Ramos (cell line): ENCODE data around the gene TBC1D21.

Source experiments
- in situ Hi-C: fragments of 300-500 bp; cut with MboI; formaldehyde crosslinking; loops from one replicate; pipeline ENCODE4 v1.14.3; 2022; ENCODE audit warnings: low sequenced_read_pairs; ENCODE audit not compliant: unreplicated experiment

Gene TBC1D21

GRCh38 chr15:73905225-73905827 is 32.0 kb downstream of the TBC1D21 start:
- in situ Hi-C loops = no loop called here

DNA sequence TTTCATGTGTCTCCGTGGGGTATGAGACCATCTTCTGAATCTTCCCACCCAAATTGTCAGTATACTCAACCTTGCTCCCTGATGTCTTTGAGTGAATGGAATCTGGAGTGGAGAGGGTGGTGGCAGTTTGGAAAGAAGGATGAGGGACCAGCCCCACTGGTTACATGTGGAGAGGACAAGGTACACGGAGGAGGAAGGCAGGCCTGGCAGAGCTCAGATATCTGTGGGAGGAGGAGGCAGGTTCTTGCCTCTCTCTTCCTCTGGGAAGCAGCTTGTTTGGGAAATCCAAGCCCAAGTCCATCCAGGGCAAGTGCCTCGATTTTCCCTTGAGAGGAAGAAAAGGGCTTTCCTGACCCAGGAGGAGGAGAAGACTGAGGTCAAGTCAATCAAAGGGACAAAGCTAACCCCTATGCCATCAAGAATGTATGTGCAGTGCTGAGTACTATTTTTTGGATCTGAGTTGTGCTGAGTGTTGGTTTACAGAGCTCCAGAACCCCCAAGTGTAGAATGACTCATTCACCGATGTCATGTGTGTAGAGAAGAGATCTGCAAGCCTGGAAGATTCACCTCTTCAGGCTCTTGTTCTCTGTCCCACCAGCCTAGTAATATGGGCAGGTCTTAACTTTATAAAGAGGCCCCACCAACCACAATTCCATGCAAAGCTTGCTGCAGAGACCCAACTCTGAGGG is 33.1 kb downstream of the TBC1D21 start:
- in situ Hi-C loops = no loop called here

DNA sequence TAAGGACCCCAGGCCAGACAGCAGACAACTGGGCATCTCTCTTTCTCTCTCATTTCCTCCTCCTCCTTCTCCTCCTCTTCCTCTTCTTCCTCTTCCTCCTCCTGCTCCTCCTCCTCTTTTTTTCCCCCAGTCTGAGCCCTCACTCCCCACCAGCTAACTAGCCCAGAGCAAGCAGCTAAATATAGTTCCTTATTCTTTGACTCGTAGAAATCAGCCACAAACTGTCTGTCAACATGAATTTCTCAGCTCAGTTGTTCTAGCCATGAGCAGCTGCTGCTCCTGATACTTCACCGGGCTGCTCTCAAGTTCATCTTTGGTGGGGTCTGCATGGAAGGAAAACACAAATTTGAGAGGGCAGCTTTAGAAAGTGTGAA is 33.7 kb downstream of the TBC1D21 start:
- in situ Hi-C loops = no loop called here

DNA sequence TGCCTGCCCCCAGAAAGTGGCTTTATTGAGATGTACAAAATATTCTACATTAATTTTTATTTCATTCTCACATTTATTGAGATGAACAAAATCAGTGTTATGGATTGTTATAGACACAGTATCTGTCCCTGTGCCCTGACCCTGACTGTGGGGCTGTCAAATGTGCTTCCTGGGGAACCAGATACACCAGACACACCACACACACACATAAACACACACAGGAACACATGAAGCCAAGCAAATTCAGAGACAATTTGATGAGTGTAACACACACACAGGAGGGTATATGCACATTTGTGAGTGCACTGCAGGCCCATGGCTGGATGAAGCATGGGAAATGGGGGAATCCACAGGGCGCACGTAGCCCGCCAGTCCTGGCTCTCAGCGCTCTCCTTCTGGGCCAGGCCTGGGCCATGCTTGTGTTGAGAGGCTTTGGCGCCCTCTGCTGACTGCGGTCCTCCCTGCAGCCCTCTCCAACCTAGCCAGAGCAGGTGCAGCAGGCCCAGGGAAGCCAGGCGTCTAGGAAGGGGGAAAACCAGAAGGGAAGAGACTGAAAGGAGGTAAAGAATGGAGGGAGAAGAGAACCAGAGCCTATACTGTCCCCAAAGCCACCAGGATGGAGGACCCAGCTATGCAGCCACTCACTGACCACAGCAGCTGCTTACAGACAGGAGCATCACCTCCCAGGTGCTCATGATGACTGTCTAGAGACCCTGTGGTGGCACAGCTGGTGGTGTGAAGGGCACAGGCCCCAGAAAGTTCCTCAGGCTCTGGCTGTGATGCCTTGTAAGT is 34.9 kb downstream of the TBC1D21 start:
- in situ Hi-C loops = no loop called here

DNA sequence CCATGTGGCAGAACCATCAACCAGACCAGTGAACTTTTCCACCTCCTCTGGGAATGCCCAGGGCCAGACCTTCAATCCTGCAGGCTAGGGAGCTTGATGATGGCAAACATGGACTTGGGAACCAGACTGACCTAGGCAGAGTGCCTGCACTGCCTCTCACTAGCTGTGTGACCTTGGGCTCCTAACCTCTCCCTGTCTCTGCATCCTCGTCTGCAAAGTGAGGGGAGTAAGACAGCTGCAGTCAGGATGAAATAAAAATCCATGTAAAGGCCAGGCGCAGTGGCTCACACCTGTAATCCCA is 35.4 kb downstream of the TBC1D21 start:
- in situ Hi-C loops = no loop called here

GRCh38 chr15:73909651-73910050 is 36.3 kb downstream of the TBC1D21 start:
- in situ Hi-C loops = no loop called here

DNA sequence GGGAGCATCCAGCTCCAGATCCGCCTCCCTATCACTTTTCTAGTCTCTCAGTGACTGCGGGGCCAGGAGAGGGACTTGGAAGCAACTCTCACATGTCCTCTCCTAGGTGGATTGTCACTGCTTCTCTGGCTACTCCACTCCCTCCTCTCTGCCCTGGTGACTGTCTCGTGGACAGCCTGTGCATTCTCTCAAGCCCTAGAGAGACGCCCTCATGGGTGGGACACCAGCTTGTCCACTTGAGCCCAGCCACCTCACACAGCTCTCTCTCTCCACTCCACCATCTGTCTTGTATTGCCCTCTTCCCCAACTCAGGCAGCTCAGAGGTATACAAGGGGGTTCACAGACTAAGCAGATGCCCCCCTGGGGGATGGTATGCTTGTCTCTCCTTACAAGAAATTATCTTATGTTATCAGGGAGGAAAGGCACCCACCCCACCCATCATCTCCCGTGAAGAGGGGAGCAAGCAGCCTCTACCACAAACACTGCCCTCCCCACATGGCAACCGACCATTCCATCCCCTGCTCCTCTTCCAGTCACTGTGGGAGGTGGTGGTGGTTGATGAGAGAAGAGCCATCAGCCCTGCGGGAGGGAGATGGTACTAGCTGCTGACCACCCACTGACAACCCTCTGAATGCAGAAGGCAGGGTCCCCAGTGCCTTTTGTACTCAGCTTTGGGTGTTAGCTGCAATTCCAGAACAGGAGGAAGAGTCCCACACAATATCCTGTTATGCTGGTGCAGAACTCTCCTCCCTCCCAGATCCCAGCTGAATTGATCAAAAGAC is 37.3 kb downstream of the TBC1D21 start:
- in situ Hi-C loops = no loop called here

- in situ Hi-C loops = no loop called here
Observed at GRCh38 chr15:73912030-73912596, 38.7 kb downstream of the TBC1D21 start.

GRCh38 chr15:73914145-73914544 is 40.8 kb downstream of the TBC1D21 start:
- in situ Hi-C loops = no loop called here

- in situ Hi-C loops = no loop called here
Observed at GRCh38 chr15:73915082-73915481, 41.7 kb downstream of the TBC1D21 start.

DNA sequence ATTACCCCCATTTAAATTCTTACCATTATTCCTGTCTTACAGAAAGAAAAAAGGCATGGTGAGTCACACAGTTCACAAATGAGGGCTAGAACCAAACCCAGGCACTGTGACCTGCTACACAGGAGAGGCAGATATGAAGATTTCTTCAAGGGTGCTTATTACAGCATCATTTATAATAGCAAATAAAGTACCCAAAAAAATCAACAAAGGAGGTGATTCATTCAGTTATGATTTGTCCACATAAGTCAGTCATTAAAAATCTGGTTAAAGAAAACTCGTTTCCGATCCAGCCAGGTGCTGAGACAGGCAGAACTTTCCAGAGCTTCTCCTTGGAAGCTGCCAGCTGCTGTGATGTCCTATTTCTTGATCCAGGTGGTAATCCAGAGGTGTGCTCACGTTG is 45.4 kb downstream of the TBC1D21 start:
- in situ Hi-C loops = no loop called here

DNA sequence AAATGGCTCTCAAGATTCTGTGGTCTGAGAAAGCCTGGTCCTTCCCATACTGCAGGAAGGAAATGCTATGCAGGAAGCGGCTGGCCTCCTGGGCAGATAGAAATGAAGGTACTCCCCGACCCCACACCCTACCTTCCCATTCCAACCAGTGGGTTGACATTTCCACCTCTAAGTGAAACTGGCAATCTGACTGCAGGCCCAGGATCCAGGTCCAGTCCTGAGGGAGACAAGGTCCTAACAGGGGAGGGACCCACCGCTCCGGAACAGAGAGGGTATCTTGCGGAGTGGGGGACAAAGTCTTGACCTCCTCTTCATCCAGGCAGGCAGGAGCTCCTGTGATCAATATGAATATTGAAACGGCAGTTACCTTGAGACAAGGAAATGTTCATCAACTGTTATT is 46.3 kb downstream of the TBC1D21 start:
- in situ Hi-C loops = no loop called here

DNA sequence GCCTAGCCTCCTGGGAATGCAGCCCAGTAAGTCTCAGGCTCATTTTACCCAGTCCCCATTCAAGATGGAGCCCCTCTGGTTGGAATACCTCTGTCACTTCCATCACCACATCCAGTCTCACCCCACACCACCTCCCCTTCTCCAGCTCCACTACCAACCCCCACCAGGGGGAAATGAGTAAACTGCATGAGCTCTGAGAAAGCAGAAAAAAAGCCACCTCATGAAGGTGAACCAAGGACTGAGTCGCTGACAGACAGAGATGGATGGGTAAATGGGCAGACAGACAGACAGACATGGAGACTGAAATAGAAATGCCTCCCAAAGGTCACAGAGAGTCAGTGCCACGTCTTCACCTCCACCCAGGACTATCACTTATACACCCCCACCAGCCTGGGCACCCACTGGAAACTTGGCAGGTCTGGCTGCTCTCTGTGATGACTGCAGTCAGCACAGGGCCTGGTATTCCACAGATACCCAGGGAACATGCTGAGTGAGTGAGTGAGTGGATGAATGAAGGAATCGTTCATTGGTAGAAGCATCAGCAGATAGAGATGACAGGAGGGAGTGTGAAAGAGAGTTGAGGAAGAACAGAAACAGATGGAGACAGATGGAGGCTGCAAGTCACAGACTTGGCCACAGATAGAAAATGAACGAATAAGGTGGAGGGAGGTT is 48.0 kb downstream of the TBC1D21 start:
- in situ Hi-C loops = no loop called here

- in situ Hi-C loops = no loop called here
Observed at GRCh38 chr15:73922186-73923151, 49.1 kb downstream of the TBC1D21 start.

DNA sequence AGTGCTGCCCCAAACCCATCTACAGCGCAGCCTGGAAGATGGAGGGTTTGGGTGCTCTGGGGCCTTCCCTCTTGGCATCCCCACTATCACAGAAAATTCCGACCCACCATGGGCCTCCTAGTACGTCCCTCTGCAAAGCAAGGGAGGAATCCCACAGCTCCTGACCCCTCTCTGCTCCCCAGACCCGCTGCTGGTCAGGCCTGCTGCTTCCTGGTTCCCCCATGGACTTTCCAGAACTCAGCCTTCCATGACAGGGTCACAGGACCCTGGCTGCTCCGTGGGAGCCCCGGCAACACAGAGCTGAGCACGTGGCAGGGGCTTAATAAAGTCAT is 49.8 kb downstream of the TBC1D21 start:
- in situ Hi-C loops = no loop called here

DNA sequence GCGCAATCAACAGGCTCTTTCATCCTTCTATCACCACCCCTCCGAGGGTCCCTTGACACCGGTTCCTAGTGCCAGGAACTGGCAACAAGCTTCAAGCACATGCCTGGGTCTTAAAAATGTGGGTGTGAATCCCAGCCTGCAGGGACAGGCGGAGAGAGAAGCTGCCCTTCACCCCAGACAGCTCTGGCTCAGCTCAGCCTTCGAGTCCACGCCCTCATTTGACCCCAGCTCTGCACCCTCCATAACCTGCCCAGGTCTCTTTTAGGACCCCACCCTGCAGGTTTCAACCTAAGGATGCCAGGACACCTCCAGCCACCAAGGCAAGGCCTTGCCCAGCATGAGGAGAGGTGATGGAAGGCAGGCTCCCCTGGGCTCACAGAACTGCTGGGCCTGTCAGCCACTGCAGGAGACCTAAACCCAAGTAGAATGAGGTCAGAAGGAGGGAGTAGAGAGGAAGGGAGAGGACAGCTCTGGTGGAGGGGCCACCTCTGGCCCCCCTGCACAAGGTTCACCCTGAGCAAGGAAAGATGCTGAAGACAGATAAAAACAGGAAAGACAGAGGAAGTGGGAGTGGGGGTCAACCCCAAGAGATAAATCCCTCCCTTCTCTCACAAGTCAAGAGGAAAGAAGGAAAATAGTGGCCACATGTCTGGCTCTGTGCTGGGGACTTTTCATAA is 50.3 kb downstream of the TBC1D21 start:
- in situ Hi-C loops = no loop called here

GRCh38 chr15:73924171-73924921 is 51.0 kb downstream of the TBC1D21 start:
- in situ Hi-C loops = no loop called here

DNA sequence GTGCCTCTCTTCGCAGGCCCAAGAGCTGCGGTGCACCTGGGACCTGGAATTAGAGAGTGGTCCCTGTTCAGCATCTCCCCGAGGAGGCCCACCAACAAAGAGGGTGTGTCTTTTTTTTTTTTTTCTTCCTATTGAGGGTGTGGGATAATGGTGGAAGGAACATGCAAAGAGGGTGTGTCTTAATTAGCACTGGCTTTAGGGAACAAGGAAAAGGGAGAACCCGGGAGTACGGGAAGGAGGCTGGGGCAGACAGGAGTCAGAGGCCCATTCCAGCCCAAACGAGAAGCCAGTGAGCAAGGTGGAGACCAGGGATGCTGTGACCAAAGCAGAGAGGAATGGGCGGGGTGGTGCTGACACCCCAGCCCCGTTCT is 52.5 kb downstream of the TBC1D21 start:
- in situ Hi-C loops = no loop called here
